HG03066 (cell line): ENCODE data around the gene ITGB6.
A peak's percentile ranks its signal among the peaks of the same experiment; 100 is the strongest.
"Not testable (repeated sequence)": the region's sequence is repeated elsewhere in the genome, so short reads cannot be mapped to it uniquely, and the experiment has no call there.

Source experiments
- ATAC-seq: cut with Tn5 transposase; IDR thresholded peaks from one replicate; pipeline ENCODE4 v1.9.1; 2021; ENCODE audit warnings: low read depth; ENCODE audit not compliant: unreplicated experiment

ITGB6 gene

DNA sequence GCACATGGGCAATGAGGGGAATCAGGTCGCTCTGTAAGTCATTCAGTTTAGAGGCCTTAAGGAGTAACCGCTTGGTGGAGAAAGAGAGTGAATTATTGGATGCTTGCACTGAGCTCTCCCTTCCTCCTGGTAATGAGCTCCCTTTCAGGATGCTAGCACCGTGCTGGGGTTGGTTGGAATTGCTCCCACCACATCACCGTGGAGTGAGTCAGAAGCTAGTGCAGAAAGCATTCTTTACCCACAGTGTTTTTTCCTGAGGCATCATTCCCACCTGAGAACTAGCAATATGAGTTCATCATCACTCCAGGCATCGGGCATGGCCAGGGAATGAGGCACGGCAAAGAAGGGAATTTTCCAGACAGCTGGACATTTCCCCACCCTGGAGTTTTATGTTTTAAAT, 57.6 kb downstream of the ITGB6 start:
- ATAC-seq = no peak

DNA sequence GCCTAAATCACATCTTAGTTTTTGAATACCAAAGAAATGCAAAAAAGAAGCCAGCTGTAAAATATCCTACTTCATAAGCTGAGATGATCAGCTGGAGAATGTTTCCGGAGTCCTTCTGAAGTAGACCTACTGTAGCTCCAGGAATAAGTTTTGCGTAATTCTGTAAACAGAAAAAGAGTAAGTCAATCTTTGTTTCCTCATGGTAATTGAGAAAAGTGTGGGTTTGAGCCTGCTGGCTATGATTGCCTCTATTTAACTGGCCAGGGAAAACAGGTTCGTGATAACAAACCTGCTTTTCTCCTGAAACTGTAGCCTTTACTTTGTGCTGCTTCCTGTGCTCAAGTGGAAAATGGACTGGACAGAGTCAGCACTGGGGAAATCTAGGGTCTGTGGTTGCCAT, 58.2 kb downstream of the ITGB6 start:
- ATAC-seq = no peak

DNA sequence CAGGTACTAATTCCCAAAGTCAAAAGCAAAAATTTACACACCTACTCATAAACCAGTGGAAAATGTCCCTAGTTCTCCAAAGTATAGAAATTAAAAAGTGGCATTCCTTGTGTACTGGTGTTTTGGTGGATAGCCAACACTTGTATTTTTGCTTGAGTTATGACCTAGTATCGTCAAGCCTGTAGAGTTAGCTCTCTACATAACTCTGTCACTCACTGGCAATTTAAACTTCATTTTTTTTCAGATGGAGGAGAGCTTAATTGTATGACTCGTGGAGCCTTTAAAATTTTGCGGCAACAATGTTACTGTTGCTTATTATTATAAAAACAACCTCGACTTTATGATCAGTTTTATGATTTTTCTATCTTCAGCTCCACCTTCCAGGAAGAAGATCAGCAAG, 58.7 kb downstream of the ITGB6 start:
- ATAC-seq = no peak

DNA sequence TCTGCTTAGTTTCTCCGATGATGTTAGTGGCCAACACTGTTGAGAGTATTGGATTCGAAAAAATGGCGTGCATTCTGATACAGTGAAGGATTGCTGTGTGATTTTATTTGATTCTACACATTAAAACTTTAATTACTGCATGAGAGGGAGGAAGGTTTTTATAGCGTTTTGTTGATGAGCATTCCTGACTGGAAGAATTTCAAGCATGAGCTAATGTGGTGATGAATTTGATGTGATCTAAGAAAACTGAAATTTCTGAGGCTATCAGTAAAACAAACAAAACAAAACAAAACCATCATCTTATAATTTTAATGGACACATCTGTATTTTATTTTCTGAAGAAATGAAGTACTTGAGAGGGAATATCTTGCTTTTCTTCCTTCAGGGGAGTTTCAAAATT, 59.6 kb downstream of the ITGB6 start:
- ATAC-seq = no peak

GRCh38 chr2:160139991-160140390, 60.1 kb downstream of the ITGB6 start:
- no peak for ATAC-seq

DNA sequence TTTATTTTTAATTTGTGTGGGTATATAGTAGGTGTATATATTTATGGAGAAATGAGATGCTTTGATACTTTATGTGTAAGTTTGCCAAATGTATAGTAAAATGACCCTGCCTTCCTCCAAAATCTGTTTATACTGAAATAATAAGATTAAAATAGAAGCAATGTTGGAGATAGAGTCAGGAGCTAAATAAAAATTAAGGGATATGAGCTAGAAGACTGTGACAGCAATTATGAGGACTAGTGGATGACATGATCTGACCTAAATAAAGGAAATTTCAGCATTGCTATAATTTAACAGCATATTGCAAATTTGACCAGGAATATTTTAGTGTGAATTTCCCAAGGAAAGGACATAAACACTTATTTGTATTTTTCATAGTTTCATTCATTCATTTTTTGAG, 60.7 kb downstream of the ITGB6 start:
- ATAC-seq = no peak

- ATAC-seq = no peak
Observed at GRCh38 chr2:160138406-160138805, 61.7 kb downstream of the ITGB6 start.

- ATAC-seq = no peak
Observed at GRCh38 chr2:160137464-160137863, 62.6 kb downstream of the ITGB6 start.

- ATAC-seq = no peak
Observed at GRCh38 chr2:160132761-160133160, 67.3 kb downstream of the ITGB6 start.

DNA sequence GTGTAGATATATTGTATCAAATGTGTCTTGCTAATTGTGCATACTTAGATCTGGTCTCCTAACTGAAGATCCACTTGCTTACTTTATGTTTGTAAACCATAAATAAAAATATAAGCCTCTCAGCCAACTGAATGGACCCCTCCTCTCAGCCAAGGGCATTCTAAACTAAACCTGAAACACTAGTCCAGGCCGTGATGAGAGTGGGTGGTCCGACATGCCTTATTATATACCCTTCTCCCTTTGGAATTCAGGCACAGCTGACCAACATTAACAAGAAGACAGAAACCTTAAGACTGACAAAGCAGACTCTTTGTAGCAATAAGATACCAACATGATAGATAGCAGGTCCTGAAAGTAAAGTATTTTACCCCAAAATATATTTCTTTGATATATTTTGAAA, 73.3 kb downstream of the ITGB6 start:
- no peak for ATAC-seq

DNA sequence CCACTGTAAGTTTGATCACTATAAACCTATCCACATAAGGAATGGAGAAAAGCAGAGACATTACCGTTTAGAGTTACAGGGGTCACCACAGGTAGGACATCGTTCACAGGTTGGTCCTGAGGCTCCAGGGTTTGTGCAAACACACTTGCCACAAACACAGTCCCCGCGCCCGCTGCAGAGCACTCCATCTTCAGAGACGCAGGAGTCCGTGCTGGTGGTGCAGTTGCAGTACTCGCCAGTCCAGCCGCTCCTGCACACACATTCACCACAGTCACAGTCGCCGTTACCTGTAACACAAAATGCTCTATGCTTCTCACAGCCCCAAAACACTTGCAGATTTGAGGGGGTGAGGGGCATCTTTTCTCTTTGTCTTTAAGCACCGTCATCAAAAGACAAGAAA, 73.8 kb downstream of the ITGB6 start:
- ATAC-seq = no peak

- no peak for ATAC-seq
Observed at GRCh38 chr2:160125828-160126227, 74.2 kb downstream of the ITGB6 start.

DNA sequence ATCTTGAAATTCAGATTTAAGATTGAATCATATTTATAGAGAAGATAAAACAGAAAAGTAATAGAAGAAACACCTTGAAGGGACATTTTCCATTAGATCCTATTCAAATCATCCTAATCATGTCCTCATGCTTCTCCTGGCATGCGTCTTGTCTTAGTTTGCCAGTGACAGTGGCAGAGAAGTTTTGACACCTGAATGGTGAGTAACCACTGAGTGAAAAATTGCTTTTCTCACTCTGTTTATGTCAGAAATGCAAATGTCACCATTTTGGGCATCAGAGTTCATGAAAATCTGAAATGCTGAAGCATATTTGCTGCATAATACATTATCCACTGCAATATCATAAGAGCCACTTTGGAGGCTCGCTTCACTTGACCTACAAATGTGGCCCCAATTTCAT, 74.7 kb downstream of the ITGB6 start:
- ATAC-seq = no peak

GRCh38 chr2:160124571-160124970, 75.5 kb downstream of the ITGB6 start:
- no peak for ATAC-seq

GRCh38 chr2:160114721-160115120, 85.4 kb downstream of the ITGB6 start:
- not testable (repeated sequence) for ATAC-seq

GRCh38 chr2:160114020-160114419, 86.1 kb downstream of the ITGB6 start:
- ATAC-seq = no peak

DNA sequence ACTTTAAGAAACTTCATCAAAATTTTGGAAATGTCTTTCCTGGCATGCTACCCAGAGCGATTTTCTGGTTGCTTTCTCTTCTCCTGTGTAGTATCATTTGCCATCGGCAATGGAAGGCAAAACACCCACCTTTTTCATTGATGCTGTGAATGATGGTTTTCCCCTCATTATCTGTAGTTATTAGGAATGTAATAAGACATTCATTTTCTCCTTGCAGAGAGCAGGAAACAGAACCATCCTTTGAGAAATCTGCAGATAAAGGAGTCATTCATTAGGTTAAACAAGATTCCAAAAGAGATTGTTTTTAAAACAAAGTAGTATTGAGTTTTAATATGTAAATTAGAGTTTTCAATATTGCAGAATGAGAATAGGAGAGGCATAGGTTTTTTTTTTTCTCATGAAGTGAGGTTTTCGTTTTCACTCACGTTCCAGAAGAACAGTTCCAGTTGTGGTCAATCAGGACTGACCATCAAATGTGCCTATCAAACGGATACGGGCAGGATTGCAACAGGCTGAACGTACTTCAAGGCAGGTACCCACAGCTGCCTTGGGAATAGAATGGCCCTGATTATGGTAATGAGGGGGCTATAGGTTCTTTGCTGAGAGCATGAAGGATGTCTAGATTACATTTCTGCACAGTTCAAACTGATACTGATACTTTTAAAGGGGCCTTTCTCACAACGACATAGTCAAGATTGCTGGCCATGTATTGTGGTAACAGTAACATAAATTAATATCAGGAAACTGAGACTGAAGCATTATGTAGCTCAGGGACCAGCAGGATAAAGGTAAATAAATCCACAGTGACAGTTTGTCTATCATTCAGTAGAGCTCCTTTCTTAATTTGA, 87.9 kb downstream of the ITGB6 start:
- peak; percentile 67 for ATAC-seq

- ATAC-seq = no peak
Observed at GRCh38 chr2:160110674-160111239, 89.3 kb downstream of the ITGB6 start.

GRCh38 chr2:160109939-160110673, 90.0 kb downstream of the ITGB6 start:
- peak; percentile 73 for ATAC-seq

DNA sequence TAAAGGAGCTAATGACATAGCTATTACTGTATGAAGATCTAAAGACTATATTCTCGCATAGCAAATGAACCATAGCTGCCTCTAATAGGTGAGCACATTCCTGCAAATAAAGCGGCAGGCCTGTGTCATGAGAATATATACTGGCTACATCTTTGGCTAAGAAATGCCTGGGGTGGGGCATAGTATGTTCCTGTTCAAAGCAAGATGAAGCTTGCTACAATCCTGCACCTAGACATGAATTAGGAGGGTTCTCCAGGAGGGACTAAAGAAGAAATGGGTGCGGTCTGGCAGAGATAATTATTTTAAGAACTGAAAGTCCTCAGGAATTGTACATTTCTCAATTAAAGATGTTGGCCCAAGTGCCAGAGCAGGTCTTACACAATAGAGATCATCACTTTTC, 90.8 kb downstream of the ITGB6 start:
- ATAC-seq = no peak

- ATAC-seq = no peak
Observed at GRCh38 chr2:160108646-160109045, 91.4 kb downstream of the ITGB6 start.

- no peak for ATAC-seq
Observed at GRCh38 chr2:160105366-160105765, 94.7 kb downstream of the ITGB6 start.
